ENCODE measurements around the gene ACVR1.

The ACVR1 gene

DNA sequence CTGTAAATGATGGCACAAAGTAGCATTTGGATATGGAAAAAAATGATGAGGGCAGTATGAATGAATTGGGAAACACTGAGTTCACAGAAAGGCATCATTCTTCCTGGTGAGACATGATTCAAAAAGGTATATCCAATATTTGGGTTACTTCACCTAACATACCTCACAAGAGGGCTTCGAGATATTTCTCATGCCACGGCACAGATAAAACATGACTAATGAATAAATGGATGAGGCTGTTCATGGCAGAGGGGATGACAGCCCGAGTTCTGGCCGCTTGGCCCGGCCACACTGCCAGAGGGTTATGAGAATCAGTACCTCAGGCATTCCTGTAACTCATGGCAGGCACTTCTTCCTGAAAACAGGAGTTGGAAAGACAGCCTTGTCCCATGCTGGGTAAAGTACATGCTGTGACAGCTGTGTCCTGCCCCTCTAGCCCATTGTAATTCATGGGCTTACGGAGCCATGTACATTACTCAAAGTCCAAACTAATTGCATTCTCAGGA, 131.5 kb downstream of the ACVR1 start:
- H3K4me3 ChIP-seq (ENCODE audit: low read depth, low read length), result no peak overlapping the region
- TF ChIP-seq, protein P1, sequence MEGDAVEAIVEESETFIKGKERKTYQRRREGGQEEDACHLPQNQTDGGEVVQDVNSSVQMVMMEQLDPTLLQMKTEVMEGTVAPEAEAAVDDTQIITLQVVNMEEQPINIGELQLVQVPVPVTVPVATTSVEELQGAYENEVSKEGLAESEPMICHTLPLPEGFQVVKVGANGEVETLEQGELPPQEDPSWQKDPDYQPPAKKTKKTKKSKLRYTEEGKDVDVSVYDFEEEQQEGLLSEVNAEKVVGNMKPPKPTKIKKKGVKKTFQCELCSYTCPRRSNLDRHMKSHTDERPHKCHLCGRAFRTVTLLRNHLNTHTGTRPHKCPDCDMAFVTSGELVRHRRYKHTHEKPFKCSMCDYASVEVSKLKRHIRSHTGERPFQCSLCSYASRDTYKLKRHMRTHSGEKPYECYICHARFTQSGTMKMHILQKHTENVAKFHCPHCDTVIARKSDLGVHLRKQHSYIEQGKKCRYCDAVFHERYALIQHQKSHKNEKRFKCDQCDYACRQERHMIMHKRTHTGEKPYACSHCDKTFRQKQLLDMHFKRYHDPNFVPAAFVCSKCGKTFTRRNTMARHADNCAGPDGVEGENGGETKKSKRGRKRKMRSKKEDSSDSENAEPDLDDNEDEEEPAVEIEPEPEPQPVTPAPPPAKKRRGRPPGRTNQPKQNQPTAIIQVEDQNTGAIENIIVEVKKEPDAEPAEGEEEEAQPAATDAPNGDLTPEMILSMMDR (IDR thresholded peaks at IDR 0.05; ENCODE audit: control insufficient read depth, extremely low read depth, insufficient read depth), result no peak
- DNase-seq (ENCODE audit: low read depth), result no peak

DNA sequence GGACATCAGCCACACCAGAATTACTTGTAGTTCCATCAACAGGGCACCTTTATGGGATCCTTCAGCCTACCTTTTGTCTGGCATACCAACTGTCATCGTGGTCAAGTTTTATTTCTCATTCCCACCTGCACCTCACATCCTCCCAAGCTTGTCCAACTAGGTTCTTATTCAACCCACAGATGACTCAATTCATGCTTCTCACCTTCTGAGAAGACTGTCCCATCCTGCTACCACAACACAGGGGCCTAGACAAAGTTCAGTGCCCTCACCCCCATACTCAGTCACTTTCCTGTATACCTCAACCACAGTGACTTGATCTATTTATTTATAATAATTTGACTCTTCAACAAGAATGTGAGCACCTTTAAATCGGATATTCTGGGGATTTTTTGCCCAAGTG, 133.1 kb downstream of the ACVR1 start:
- no peak overlapping the region for H3K4me3 ChIP-seq (ENCODE audit: low read depth, low read length)
- TF ChIP-seq, protein P1 (IDR thresholded peaks at IDR 0.05; ENCODE audit: control insufficient read depth, extremely low read depth, insufficient read depth), result no peak
- DNase-seq (ENCODE audit: low read depth), result no peak

DNA sequence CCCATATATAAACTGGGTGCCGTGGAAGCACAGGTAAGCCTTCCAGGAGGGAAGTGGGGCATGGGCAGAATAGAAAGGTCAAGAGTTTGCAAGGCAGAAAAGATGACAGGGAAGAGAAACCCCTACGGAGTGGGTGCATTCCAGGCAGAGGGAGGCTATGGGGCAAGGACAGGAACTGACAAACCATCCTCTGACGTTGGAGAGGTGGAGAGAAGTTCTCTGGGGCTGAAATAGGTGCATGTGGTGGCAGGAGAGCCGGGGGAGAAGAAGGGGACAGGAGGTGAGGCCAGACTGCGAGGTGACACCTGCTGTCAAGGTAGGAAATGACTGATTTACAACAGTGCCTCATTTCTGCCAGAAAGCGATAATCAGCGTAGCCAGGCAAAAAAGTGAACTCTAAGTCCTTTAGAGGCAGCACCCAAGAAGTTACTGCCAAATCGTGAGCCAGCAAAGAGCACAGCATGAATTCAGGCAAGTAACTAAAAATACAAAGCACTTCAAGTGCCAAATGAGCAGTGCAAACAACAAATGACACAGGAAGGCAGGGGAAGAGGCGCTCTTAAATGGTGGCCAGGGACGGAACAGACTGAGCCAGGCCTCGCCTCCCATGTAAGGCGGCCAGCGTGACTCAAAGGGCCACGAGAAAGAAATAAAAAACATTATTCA, 134.2 kb downstream of the ACVR1 start:
- H3K4me3 ChIP-seq (ENCODE audit: low read depth, low read length), result no peak overlapping the region
- DNase-seq (ENCODE audit: low read depth), result no peak
- TF ChIP-seq, protein P1 (IDR thresholded peaks at IDR 0.05; ENCODE audit: control insufficient read depth, extremely low read depth, insufficient read depth), result no peak

DNA sequence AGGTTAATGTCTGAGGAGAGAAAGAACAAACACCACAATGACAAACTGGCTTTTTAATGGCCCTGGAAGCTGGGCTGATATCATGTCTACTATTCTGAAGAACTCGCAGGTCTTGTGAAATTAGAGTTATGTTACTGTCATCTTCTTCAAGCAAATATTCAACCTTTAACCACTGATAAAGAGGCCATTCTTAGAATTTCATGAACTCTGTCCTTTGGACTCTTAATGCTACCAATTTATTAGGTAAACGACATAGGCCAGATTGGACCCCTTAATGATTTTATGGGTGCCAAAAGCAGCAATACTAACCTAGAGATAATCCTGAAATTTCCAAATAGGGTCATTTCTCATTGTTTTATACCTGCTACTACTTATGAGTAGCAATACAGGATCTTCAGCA, 138.5 kb downstream of the ACVR1 start:
- TF ChIP-seq, protein P1 (IDR thresholded peaks at IDR 0.05; ENCODE audit: control insufficient read depth, extremely low read depth, insufficient read depth), result no peak
- DNase-seq (ENCODE audit: low read depth), result no peak

DNA sequence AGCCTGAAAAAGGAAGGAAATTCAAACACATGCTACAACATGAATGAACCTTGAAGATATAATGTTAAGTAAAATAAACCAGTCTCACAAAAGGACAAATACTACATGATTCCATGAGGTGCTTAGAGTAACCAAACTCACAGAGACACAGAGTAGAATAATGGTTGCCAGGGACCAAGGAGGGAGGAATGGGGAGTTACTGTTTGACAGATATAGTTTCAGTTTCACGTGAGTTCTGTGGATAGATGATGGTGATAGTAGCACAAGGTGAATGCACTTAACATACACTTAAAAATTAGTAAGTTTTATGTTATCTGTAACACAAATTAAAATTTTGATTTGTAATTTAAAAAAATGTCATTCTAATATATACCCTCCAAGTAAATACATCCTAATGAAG, 140.6 kb downstream of the ACVR1 start:
- TF ChIP-seq, protein P1 (IDR thresholded peaks at IDR 0.05; ENCODE audit: control insufficient read depth, extremely low read depth, insufficient read depth), result no peak
- DNase-seq (ENCODE audit: low read depth), result no peak
- H3K4me3 ChIP-seq (ENCODE audit: low read depth, low read length), result no peak overlapping the region

More for the DNA sequence above, 138.5 kb downstream of the ACVR1 start:
- no peak overlapping the region for H3K4me3 ChIP-seq (ENCODE audit: low read depth, low read length)

DNA sequence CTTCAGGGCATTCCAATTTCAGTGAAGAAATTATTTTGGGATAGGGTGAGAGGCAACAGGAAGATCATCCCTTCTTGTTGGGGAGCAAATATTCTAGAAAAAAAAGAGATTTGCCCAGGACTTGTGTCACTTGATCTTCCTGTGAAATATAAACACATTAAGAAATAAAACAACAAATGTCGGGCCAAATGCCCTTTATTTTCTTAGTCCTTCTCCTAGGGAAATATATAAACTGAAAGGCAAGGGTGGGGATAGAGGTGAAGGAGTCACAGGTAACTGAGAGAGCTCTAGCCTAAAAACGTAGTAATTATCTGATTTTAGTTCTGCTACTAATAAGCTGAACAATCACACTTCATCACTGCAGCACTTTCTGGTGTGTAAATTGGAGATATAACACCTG, 142.9 kb downstream of the ACVR1 start:
- DNase-seq (ENCODE audit: low read depth), result no peak
- TF ChIP-seq, protein P1 (IDR thresholded peaks at IDR 0.05; ENCODE audit: control insufficient read depth, extremely low read depth, insufficient read depth), result no peak
- no peak overlapping the region for H3K4me3 ChIP-seq (ENCODE audit: low read depth, low read length)

DNA sequence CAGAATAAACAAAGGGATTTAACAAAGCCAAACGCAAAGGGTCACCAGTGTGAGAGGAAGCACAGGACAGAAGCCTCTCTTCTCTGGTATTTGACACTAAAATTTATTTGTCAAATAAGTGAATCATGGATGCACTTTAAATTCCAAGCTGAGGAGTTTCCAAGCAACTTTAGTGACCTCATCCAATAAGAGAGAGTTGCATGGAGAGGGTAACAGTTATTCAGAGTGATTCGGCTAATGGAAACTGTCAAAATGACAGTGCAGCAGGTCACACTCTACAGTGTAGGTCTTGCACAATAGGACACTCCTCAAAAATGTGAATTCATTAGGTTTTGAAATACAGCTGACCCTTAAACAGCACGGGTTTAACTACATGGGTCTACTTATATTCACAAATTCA, 143.5 kb downstream of the ACVR1 start:
- DNase-seq (ENCODE audit: low read depth), result no peak
- no peak overlapping the region for H3K4me3 ChIP-seq (ENCODE audit: low read depth, low read length)
- TF ChIP-seq, protein P1 (IDR thresholded peaks at IDR 0.05; ENCODE audit: control insufficient read depth, extremely low read depth, insufficient read depth), result no peak

Data from LNCaP clone FGC (cell line).